GM23338 (cell line): Measurements from ENCODE around the gene PROX1. TPM values are rescaled to one million over a fixed set of nuclear protein-coding genes. Genes with fewer than 3 reads are reported as not detected.

Source experiments
- ATAC-seq: fragments of 200-7000 bp; cut with Tn5 transposase; 3 replicates; pipeline ENCODE4 v1.9.1; 2020
- DNase-seq: peaks from one replicate; pipeline ENCODE4 v3.0.0-alpha.2; 2015; ENCODE audit warnings: low spot score
- H2AFZ ChIP-seq: fragments of 200-600 bp; sonication (generic); 2 replicates; pipeline ENCODE4 v1.8.0; 2016; ENCODE audit warnings: antibody characterized with exemption, mild to moderate bottlenecking, moderate library complexity
- H3F3A ChIP-seq: fragments of 200-600 bp; sonication (generic); replicated peaks from 2 replicates; pipeline ENCODE4 v1.8.0; 2017; ENCODE audit warnings: antibody characterized with exemption, mixed run types, low read depth
- H3K27ac ChIP-seq: fragments of 200-600 bp; sonication (generic); 2 replicates; pipeline ENCODE4 v1.6.1; 2016; ENCODE audit warnings: low read depth
- H3K27me3 ChIP-seq: fragments of 200-600 bp; sonication (generic); 2 replicates; pipeline ENCODE4 v1.8.0; 2016; ENCODE audit warnings: mild to moderate bottlenecking, mixed run types, moderate library complexity; ENCODE audit not compliant: insufficient read depth
- H3K36me3 ChIP-seq: fragments of 200-600 bp; sonication (generic); 2 replicates; pipeline ENCODE4 v1.8.0; 2016; ENCODE audit warnings: mild to moderate bottlenecking; ENCODE audit not compliant: insufficient read depth
- H3K4me1 ChIP-seq: fragments of 200-600 bp; sonication (generic); 2 replicates; pipeline ENCODE4 v1.8.0; 2016; ENCODE audit warnings: mild to moderate bottlenecking, moderate library complexity; ENCODE audit not compliant: insufficient read depth
- H3K4me2 ChIP-seq: fragments of 200-600 bp; sonication (generic); 2 replicates; pipeline ENCODE4 v1.7.1; 2017; ENCODE audit warnings: mixed run types
- H3K4me3 ChIP-seq: fragments of 200-600 bp; sonication (generic); 2 replicates; pipeline ENCODE4 v1.6.1; 2016; ENCODE audit warnings: mixed run types
- H3K79me2 ChIP-seq: fragments of 200-600 bp; sonication (generic); replicated peaks from 2 replicates; pipeline ENCODE4 v1.8.0; 2017; ENCODE audit warnings: mild to moderate bottlenecking; ENCODE audit not compliant: insufficient read depth
- H3K9me2 ChIP-seq: fragments of 200-600 bp; sonication (generic); 2 replicates; pipeline ENCODE4 v1.8.0; 2017; ENCODE audit not compliant: insufficient read depth
- H4K20me1 ChIP-seq: fragments of 200-600 bp; sonication (generic); replicated peaks from 2 replicates; pipeline ENCODE4 v1.8.0; 2017; ENCODE audit warnings: mild to moderate bottlenecking; ENCODE audit not compliant: insufficient read depth
- H3K27ac Mint-ChIP-seq: 2 replicates; pipeline ENCODE4 v1.8.0; 2020; ENCODE audit warnings: inconsistent platforms, mild to moderate bottlenecking, moderate library complexity, mixed read lengths
- H3K27me3 Mint-ChIP-seq: 3 replicates; pipeline ENCODE4 v1.8.0; 2022; ENCODE audit warnings: low read depth, mild to moderate bottlenecking, moderate library complexity, mixed read lengths, inconsistent platforms; ENCODE audit not compliant: insufficient read depth, poor library complexity
- H3K36me3 Mint-ChIP-seq: 3 replicates; pipeline ENCODE4 v1.8.0; 2021; ENCODE audit warnings: low read depth, mild to moderate bottlenecking, inconsistent platforms, moderate library complexity, mixed read lengths
- H3K4me1 Mint-ChIP-seq: 3 replicates; pipeline ENCODE4 v1.8.0; 2020; ENCODE audit warnings: mild to moderate bottlenecking, inconsistent platforms, mixed read lengths
- H3K4me3 Mint-ChIP-seq: 3 replicates; pipeline ENCODE4 v1.8.0; 2021; ENCODE audit warnings: moderate library complexity, mild to moderate bottlenecking, inconsistent platforms, mixed read lengths
- H3K9me3 Mint-ChIP-seq: 3 replicates; pipeline ENCODE4 v1.8.0; 2020; ENCODE audit warnings: moderate library complexity, mild to moderate bottlenecking, inconsistent platforms, mixed read lengths
- CREB1 ChIP-seq: fragments of 250-450 bp; sonication (Bioruptor Pico); IDR thresholded peaks from 2 replicates; pipeline ENCODE4 v1.5.0; 2020; ENCODE audit warnings: low read depth, mild to moderate bottlenecking, moderate library complexity
- CTCF ChIP-seq, 2 experiments: fragments of 200-600 bp in 1 of 2; sonication (generic) in 1 of 2; conservative IDR thresholded peaks; 2 replicates each; pipeline versions ENCODE4 v1.5.1 to v1.6.1; 2016 to 2017; ENCODE audit warnings: antibody characterized with exemption in 2 of 2, low read depth in 2 of 2, mild to moderate bottlenecking in 2 of 2, moderate library complexity in 1 of 2
- EZH2 ChIP-seq: fragments of 200-600 bp; sonication (generic); IDR thresholded peaks from one replicate; pipeline ENCODE4 v1.8.0; 2017; ENCODE audit warnings: antibody characterized with exemption, mild to moderate bottlenecking, low read depth; ENCODE audit not compliant: unreplicated experiment
- EZH2phosphoT487 ChIP-seq: fragments of 200-600 bp; sonication (generic); IDR thresholded peaks from one replicate; pipeline ENCODE4 v1.8.1; 2018; ENCODE audit warnings: antibody characterized with exemption; ENCODE audit not compliant: unreplicated experiment
- JUNB ChIP-seq: IDR thresholded peaks from one replicate; pipeline ENCODE4 v1.6.1; 2016; ENCODE audit warnings: antibody characterized with exemption; ENCODE audit not compliant: unreplicated experiment
- NANOG ChIP-seq: IDR thresholded peaks from 2 replicates; pipeline ENCODE4 v1.6.1; 2016; ENCODE audit warnings: antibody characterized with exemption, borderline replicate concordance
- POLR2AphosphoS5 ChIP-seq: IDR thresholded peaks from 2 replicates; pipeline ENCODE4 v1.6.1; 2016; ENCODE audit warnings: antibody characterized with exemption, low read depth
- STAT1 ChIP-seq: IDR thresholded peaks from one replicate; pipeline ENCODE4 v1.6.1; 2016; ENCODE audit warnings: antibody characterized with exemption; ENCODE audit not compliant: unreplicated experiment
- ZNF114 ChIP-seq: fragments of 250-450 bp; sonication (Bioruptor Pico); IDR thresholded peaks from 2 replicates; pipeline ENCODE4 v1.5.0; 2020; ENCODE audit warnings: mild to moderate bottlenecking, moderate library complexity
- ZNF331 ChIP-seq: fragments of 250-450 bp; sonication (Bioruptor Pico); IDR thresholded peaks from 2 replicates; pipeline ENCODE4 v1.5.0; 2020; ENCODE audit warnings: low read depth, mild to moderate bottlenecking, moderate library complexity
- polyA plus RNA-seq: library from polyadenylated mRNA; unstranded; fragments of >200 nt; fragmentation: Nextera tagmentation; extraction: Ambion mirVana; gene quantifications from 2 replicates; pipeline ENCODE4 v1.2.1, GENCODE V29; 2016
- total RNA-seq: library from RNA; depleted of rRNA; stranded (reverse); fragments of >200 nt; shearing (Covaris generic); gene quantifications from 2 replicates; pipeline ENCODE4 v1.2.3, GENCODE V29; 2014
- TF ChIP-seq, protein P1 (sequence below): IDR thresholded peaks from 2 replicates; pipeline ENCODE4 v1.6.1; 2016; ENCODE audit warnings: antibody characterized with exemption
- TF ChIP-seq, protein P2 (sequence below): fragments of 250-450 bp; sonication (Bioruptor Pico); IDR thresholded peaks from 2 replicates; pipeline ENCODE4 v1.5.0; 2020; ENCODE audit warnings: mild to moderate bottlenecking, moderate library complexity
- TF ChIP-seq, protein P3 (sequence below): IDR thresholded peaks from one replicate; pipeline ENCODE4 v1.6.1; 2018; ENCODE audit warnings: antibody characterized with exemption; ENCODE audit not compliant: unreplicated experiment

Gene PROX1
- total and polyA plus RNA-seq, 2 experiments from 2014 or later = 0.49 to 0.66 TPM

- peaks cover 16% of the 10 kb centered on the region for H3K4me1 Mint-ChIP-seq
- H3K27ac Mint-ChIP-seq = no peak overlapping the region
- TF ChIP-seq, protein P1, sequence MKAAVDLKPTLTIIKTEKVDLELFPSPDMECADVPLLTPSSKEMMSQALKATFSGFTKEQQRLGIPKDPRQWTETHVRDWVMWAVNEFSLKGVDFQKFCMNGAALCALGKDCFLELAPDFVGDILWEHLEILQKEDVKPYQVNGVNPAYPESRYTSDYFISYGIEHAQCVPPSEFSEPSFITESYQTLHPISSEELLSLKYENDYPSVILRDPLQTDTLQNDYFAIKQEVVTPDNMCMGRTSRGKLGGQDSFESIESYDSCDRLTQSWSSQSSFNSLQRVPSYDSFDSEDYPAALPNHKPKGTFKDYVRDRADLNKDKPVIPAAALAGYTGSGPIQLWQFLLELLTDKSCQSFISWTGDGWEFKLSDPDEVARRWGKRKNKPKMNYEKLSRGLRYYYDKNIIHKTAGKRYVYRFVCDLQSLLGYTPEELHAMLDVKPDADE = no peak
- TF ChIP-seq NANOG = no peak
- TF ChIP-seq STAT1 = no peak
- no peak for TF ChIP-seq JUNB
- TF ChIP-seq POLR2AphosphoS5 = no peak
- TF ChIP-seq, protein P2, sequence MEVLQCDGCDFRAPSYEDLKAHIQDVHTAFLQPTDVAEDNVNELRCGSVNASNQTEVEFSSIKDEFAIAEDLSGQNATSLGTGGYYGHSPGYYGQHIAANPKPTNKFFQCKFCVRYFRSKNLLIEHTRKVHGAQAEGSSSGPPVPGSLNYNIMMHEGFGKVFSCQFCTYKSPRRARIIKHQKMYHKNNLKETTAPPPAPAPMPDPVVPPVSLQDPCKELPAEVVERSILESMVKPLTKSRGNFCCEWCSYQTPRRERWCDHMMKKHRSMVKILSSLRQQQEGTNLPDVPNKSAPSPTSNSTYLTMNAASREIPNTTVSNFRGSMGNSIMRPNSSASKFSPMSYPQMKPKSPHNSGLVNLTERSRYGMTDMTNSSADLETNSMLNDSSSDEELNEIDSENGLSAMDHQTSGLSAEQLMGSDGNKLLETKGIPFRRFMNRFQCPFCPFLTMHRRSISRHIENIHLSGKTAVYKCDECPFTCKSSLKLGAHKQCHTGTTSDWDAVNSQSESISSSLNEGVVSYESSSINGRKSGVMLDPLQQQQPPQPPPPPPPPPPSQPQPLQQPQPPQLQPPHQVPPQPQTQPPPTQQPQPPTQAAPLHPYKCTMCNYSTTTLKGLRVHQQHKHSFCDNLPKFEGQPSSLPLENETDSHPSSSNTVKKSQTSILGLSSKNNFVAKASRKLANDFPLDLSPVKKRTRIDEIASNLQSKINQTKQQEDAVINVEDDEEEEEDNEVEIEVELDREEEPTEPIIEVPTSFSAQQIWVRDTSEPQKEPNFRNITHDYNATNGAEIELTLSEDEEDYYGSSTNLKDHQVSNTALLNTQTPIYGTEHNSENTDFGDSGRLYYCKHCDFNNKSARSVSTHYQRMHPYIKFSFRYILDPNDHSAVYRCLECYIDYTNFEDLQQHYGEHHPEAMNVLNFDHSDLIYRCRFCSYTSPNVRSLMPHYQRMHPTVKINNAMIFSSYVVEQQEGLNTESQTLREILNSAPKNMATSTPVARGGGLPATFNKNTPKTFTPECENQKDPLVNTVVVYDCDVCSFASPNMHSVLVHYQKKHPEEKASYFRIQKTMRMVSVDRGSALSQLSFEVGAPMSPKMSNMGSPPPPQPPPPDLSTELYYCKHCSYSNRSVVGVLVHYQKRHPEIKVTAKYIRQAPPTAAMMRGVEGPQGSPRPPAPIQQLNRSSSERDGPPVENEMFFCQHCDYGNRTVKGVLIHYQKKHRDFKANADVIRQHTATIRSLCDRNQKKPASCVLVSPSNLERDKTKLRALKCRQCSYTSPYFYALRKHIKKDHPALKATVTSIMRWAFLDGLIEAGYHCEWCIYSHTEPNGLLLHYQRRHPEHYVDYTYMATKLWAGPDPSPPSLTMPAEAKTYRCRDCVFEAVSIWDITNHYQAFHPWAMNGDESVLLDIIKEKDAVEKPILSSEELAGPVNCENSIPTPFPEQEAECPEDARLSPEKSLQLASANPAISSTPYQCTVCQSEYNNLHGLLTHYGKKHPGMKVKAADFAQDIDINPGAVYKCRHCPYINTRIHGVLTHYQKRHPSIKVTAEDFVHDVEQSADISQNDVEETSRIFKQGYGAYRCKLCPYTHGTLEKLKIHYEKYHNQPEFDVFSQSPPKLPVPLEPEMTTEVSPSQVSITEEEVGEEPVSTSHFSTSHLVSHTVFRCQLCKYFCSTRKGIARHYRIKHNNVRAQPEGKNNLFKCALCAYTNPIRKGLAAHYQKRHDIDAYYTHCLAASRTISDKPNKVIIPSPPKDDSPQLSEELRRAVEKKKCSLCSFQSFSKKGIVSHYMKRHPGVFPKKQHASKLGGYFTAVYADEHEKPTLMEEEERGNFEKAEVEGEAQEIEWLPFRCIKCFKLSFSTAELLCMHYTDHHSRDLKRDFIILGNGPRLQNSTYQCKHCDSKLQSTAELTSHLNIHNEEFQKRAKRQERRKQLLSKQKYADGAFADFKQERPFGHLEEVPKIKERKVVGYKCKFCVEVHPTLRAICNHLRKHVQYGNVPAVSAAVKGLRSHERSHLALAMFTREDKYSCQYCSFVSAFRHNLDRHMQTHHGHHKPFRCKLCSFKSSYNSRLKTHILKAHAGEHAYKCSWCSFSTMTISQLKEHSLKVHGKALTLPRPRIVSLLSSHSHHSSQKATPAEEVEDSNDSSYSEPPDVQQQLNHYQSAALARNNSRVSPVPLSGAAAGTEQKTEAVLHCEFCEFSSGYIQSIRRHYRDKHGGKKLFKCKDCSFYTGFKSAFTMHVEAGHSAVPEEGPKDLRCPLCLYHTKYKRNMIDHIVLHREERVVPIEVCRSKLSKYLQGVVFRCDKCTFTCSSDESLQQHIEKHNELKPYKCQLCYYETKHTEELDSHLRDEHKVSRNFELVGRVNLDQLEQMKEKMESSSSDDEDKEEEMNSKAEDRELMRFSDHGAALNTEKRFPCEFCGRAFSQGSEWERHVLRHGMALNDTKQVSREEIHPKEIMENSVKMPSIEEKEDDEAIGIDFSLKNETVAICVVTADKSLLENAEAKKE (CRISPR knock-in tag) = no peak
- TF ChIP-seq EZH2phosphoT487 = no peak
- no peak for TF ChIP-seq CTCF (conservative IDR thresholded peaks at IDR 0.05; ENCODE audit: low read depth in 2 of 2)
- TF ChIP-seq ZNF331 (CRISPR knock-in tag) = no peak
- TF ChIP-seq CREB1 (CRISPR knock-in tag) = no peak
- TF ChIP-seq, protein P3, sequence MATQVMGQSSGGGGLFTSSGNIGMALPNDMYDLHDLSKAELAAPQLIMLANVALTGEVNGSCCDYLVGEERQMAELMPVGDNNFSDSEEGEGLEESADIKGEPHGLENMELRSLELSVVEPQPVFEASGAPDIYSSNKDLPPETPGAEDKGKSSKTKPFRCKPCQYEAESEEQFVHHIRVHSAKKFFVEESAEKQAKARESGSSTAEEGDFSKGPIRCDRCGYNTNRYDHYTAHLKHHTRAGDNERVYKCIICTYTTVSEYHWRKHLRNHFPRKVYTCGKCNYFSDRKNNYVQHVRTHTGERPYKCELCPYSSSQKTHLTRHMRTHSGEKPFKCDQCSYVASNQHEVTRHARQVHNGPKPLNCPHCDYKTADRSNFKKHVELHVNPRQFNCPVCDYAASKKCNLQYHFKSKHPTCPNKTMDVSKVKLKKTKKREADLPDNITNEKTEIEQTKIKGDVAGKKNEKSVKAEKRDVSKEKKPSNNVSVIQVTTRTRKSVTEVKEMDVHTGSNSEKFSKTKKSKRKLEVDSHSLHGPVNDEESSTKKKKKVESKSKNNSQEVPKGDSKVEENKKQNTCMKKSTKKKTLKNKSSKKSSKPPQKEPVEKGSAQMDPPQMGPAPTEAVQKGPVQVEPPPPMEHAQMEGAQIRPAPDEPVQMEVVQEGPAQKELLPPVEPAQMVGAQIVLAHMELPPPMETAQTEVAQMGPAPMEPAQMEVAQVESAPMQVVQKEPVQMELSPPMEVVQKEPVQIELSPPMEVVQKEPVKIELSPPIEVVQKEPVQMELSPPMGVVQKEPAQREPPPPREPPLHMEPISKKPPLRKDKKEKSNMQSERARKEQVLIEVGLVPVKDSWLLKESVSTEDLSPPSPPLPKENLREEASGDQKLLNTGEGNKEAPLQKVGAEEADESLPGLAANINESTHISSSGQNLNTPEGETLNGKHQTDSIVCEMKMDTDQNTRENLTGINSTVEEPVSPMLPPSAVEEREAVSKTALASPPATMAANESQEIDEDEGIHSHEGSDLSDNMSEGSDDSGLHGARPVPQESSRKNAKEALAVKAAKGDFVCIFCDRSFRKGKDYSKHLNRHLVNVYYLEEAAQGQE = no peak
- no peak for TF ChIP-seq ZNF114 (CRISPR knock-in tag)
- TF ChIP-seq EZH2 = no peak
- Histone ChIP-seq H3F3A (no peaks in the 10 kb centered on the region), H3K27ac (no peak overlapping the region), H2AFZ (no peak overlapping the region), H3K4me1 (peaks cover 12% of the 10 kb centered on the region), H3K9me2 (no peaks in the 10 kb centered on the region), H3K36me3 (no peaks in the 10 kb centered on the region), H3K79me2 (no peaks in the 10 kb centered on the region), H3K4me3 (no peak overlapping the region), H3K4me2 (no peak overlapping the region), H4K20me1 (no peaks in the 10 kb centered on the region), H3K27me3 (peaks cover 11% of the 10 kb centered on the region)
- ATAC-seq (no peak), DNase-seq (no peak)
- H3K27me3 Mint-ChIP-seq = peaks cover 4% of the 10 kb centered on the region
- no peaks in the 10 kb centered on the region for H3K9me3 Mint-ChIP-seq
- no peak overlapping the region for H3K4me3 Mint-ChIP-seq
- H3K36me3 Mint-ChIP-seq = no peaks in the 10 kb centered on the region
Measured at GRCh38 chr1:213997038-213997771, 9.4 kb downstream of the PROX1 start.
